ENCODE data around the gene ARHGEF17. TPM values are rescaled to one million over a fixed set of nuclear protein-coding genes. Genes with fewer than 3 reads are reported as not detected.
"Not testable (repeated sequence)": the region's sequence is repeated elsewhere in the genome, so short reads cannot be mapped to it uniquely, and the experiment has no call there.

ARHGEF17 gene
- total and polyA plus RNA-seq, 2 experiments from 2014 or later = 30.2 to 35.6 TPM

DNA sequence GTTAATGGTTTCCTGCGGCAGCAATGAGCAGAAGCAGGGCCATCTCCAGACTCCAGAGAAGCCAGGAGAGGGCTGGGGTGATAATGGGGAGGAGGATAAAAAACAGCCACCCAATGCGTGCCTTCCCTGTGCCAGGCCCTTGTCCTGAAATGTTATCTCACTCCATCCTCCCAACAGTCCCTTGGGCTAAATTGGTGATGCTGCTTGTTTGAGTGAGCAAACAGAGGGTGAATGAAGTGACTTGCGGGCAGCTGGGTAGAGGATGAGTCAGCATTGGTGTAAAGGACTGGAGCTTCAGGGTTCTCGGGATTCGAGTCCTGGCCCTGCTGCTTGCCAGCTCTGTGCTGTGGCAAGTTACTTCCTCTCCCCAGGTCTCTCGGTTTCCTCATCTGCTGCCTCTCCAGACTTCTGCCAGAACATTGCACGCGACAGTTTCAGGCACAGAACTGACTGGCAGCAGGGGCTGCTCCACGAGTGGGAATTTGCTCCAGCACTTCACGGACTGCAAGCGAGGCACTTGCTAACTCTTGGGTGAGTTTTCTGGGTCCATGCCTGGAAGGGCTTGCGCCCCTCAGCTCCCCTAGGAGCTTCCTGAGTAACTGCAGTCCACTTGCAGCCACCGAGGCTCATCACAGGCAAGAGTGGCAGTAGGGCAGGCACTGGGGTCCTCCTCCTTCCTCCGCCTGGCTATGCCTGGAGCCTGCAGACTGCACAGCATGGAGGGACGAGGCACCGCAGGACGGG lies 36.0 kb upstream of the ARHGEF17 start, which contains the start of gene P2RY6:
Gene P2RY6, plus strand, starts transcription at position 403 of the 744 bp plus-strand sequence. CDS start 24,181 bp downstream, outside the sequence.
- TF ChIP-seq, protein P1, sequence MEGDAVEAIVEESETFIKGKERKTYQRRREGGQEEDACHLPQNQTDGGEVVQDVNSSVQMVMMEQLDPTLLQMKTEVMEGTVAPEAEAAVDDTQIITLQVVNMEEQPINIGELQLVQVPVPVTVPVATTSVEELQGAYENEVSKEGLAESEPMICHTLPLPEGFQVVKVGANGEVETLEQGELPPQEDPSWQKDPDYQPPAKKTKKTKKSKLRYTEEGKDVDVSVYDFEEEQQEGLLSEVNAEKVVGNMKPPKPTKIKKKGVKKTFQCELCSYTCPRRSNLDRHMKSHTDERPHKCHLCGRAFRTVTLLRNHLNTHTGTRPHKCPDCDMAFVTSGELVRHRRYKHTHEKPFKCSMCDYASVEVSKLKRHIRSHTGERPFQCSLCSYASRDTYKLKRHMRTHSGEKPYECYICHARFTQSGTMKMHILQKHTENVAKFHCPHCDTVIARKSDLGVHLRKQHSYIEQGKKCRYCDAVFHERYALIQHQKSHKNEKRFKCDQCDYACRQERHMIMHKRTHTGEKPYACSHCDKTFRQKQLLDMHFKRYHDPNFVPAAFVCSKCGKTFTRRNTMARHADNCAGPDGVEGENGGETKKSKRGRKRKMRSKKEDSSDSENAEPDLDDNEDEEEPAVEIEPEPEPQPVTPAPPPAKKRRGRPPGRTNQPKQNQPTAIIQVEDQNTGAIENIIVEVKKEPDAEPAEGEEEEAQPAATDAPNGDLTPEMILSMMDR (IDR thresholded peaks at IDR 0.05; ENCODE audit: poor library complexity) = no peak
- TF ChIP-seq EZH2phosphoT487 (IDR thresholded peaks at IDR 0.05; ENCODE audit: low read depth, severe bottlenecking, unreplicated experiment) (no peak), EZH2 (IDR thresholded peaks at IDR 0.05; ENCODE audit: borderline replicate concordance) (no peak)
- H3K9me2 ChIP-seq (replicated peaks; ENCODE audit: insufficient read depth) = no peaks in the 10 kb centered on the region
- H3K79me2 ChIP-seq = peaks cover 4% of the 10 kb centered on the region
- peaks cover 44% of the 10 kb centered on the region for H3K4me1 ChIP-seq (ENCODE audit: insufficient read depth)
- H3K4me2 ChIP-seq = peak within 1 kb of the TSS; percentile 65
- no peaks in the 10 kb centered on the region for H3K9me3 ChIP-seq (ENCODE audit: low read depth)
- peak; percentile 58 for DNase-seq (ENCODE audit: low spot score)
- H3K4me3 ChIP-seq = no peak within 1 kb of the TSS
- H3K27ac ChIP-seq = peak within 1 kb of the TSS; percentile 64
- H2AFZ ChIP-seq = no peak within 1 kb of the TSS
- H4K20me1 ChIP-seq (ENCODE audit: insufficient read depth, poor library complexity, severe bottlenecking) = no peaks in the 10 kb centered on the region
- 64% methylated on average over 17 of the region's 17 CpGs for WGBS (ENCODE audit: low lambda C conversion rate, missing lambda C conversion rate)
- H3K27me3 ChIP-seq = peaks cover 3% of the 10 kb centered on the region
- H3K36me3 ChIP-seq (replicated peaks; ENCODE audit: insufficient read depth, low read depth) = no peaks in the 10 kb centered on the region

DNA sequence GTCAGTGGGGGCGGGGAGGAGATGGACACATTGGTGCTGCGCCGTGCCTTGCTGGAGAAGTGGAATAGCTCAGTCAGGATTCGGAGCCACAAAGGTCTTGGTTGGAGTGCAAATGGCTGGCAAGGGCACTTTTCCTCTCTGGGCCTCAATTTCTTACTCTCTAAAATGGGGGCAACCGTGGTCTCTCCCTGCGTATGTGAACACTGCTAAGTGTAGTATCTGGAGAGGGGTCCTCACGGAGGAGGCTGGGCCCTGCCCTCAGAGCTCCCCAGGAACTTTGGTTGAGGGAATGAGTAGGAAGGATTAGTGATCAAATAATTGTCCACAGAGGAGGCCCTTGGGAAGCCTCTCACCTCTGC lies 35.4 kb upstream of the ARHGEF17 start:
- Histone ChIP-seq H2AFZ (no peak overlapping the region), H3K9me2 (replicated peaks; ENCODE audit: insufficient read depth) (no peaks in the 10 kb centered on the region), H3K9me3 (ENCODE audit: low read depth) (no peaks in the 10 kb centered on the region), H3K27me3 (no peaks in the 10 kb centered on the region), H3K36me3 (replicated peaks; ENCODE audit: insufficient read depth, low read depth) (no peaks in the 10 kb centered on the region), H3K4me1 (ENCODE audit: insufficient read depth) (peaks cover 44% of the 10 kb centered on the region), H3K4me2 (peak overlapping the region; percentile 54), H3K79me2 (peaks cover 4% of the 10 kb centered on the region), H3K4me3 (no peak overlapping the region), H4K20me1 (ENCODE audit: insufficient read depth, poor library complexity, severe bottlenecking) (no peaks in the 10 kb centered on the region), H3K27ac (peak overlapping the region; percentile 64)
- DNase-seq (ENCODE audit: low spot score) = no peak
- WGBS (ENCODE audit: low lambda C conversion rate, missing lambda C conversion rate) = 86% methylated on average over 7 of the region's 7 CpGs
- TF ChIP-seq, protein P1 (IDR thresholded peaks at IDR 0.05; ENCODE audit: poor library complexity) = no peak
- no peak for TF ChIP-seq EZH2phosphoT487 (IDR thresholded peaks at IDR 0.05; ENCODE audit: low read depth, severe bottlenecking, unreplicated experiment)
- no peak for TF ChIP-seq EZH2 (IDR thresholded peaks at IDR 0.05; ENCODE audit: borderline replicate concordance)

DNA sequence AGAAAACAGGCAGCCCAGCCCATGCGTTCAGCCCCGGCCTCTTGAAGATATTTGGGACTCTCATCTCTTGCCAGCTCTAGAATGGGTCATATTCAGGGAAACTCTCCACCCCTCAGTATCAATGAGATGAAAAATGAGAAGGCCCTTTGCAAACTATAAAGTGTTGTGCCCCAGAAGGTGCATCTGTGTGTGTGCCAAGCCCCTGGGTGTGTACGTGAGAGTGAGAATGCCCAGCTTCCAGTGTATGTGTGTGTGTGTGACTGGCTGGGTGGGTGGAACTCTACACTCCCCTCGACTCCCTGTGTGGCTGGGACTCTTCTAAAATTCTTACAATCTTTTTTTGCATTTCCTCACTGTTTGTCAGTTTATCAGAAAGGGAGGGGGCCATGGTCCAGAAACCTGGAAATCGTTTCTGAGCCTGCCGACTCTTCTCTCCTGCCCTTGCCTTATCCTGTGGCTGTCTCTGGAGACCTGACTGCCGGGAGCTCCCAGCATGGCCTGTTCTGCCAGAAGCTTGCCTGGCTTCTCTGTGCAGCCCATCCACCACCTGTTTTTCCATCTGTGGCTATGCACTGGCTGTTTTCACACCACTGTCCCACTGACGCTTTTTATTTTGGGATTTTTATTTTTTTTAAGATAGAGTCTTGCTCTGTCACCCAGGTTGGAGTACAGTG lies 34.7 kb upstream of the ARHGEF17 start:
- H3K27me3 ChIP-seq = no peaks in the 10 kb centered on the region
- WGBS (ENCODE audit: low lambda C conversion rate, missing lambda C conversion rate) = 50% methylated on average over 8 of the region's 8 CpGs
- H3K4me1 ChIP-seq (ENCODE audit: insufficient read depth) = peaks cover 44% of the 10 kb centered on the region
- no peaks in the 10 kb centered on the region for H3K9me3 ChIP-seq (ENCODE audit: low read depth)
- no peak overlapping the region for H2AFZ ChIP-seq
- no peaks in the 10 kb centered on the region for H3K36me3 ChIP-seq (replicated peaks; ENCODE audit: insufficient read depth, low read depth)
- no peak for DNase-seq (ENCODE audit: low spot score)
- H3K4me3 ChIP-seq = no peak overlapping the region
- H3K27ac ChIP-seq = peak overlapping the region; percentile 64
- no peaks in the 10 kb centered on the region for H4K20me1 ChIP-seq (ENCODE audit: insufficient read depth, poor library complexity, severe bottlenecking)
- no peak for TF ChIP-seq EZH2 (IDR thresholded peaks at IDR 0.05; ENCODE audit: borderline replicate concordance)
- TF ChIP-seq, protein P1 (IDR thresholded peaks at IDR 0.05; ENCODE audit: poor library complexity) = no peak
- TF ChIP-seq EZH2phosphoT487 (IDR thresholded peaks at IDR 0.05; ENCODE audit: low read depth, severe bottlenecking, unreplicated experiment) = no peak
- peaks cover 4% of the 10 kb centered on the region for H3K79me2 ChIP-seq
- no peaks in the 10 kb centered on the region for H3K9me2 ChIP-seq (replicated peaks; ENCODE audit: insufficient read depth)
- peak overlapping the region; percentile 54 for H3K4me2 ChIP-seq

DNA sequence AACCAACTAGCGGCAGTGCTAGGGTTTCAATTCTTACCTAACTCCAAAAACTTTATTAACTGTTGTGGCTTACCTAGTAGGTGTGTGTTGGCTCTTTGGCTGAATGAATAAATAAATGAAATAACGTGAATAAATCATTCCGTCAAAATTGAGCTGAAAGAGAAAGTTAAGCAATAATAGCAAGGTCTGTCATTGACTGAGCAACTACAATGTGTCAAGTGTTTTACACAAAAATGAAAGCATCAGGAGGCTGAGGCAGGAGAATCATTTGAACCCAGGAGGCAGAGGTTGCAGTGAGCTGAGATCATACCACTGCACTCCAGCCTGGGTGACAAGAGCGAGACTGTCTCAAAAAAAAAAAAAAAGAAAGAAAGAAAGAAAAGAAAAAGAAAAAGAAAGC lies 33.9 kb upstream of the ARHGEF17 start:
- peaks cover 39% of the 10 kb centered on the region for H3K4me1 ChIP-seq (ENCODE audit: insufficient read depth)
- not testable (repeated sequence) for H3K27ac ChIP-seq; H3K79me2 ChIP-seq; H3K9me3 ChIP-seq (ENCODE audit: low read depth); DNase-seq (ENCODE audit: low spot score); H2AFZ ChIP-seq; H3K36me3 ChIP-seq (replicated peaks; ENCODE audit: insufficient read depth, low read depth); H3K4me3 ChIP-seq; H3K9me2 ChIP-seq (replicated peaks; ENCODE audit: insufficient read depth); H3K27me3 ChIP-seq; H4K20me1 ChIP-seq (ENCODE audit: insufficient read depth, poor library complexity, severe bottlenecking)
- WGBS (ENCODE audit: low lambda C conversion rate, missing lambda C conversion rate) = 94% methylated on average over 4 of the region's 4 CpGs
- peak overlapping the region; percentile 54 for H3K4me2 ChIP-seq
